ENCODE measurements around the gene RTP5. TPM values are rescaled to one million over a fixed set of nuclear protein-coding genes. Genes with fewer than 3 reads are reported as not detected.

The RTP5 gene
- polyA plus RNA-seq, 3 donors, result 0.09 TPM; not detected in 2

GRCh38 chr2:241857572-241858121 is 11.9 kb upstream of the RTP5 start:
- DNase-seq, result no peak

DNA sequence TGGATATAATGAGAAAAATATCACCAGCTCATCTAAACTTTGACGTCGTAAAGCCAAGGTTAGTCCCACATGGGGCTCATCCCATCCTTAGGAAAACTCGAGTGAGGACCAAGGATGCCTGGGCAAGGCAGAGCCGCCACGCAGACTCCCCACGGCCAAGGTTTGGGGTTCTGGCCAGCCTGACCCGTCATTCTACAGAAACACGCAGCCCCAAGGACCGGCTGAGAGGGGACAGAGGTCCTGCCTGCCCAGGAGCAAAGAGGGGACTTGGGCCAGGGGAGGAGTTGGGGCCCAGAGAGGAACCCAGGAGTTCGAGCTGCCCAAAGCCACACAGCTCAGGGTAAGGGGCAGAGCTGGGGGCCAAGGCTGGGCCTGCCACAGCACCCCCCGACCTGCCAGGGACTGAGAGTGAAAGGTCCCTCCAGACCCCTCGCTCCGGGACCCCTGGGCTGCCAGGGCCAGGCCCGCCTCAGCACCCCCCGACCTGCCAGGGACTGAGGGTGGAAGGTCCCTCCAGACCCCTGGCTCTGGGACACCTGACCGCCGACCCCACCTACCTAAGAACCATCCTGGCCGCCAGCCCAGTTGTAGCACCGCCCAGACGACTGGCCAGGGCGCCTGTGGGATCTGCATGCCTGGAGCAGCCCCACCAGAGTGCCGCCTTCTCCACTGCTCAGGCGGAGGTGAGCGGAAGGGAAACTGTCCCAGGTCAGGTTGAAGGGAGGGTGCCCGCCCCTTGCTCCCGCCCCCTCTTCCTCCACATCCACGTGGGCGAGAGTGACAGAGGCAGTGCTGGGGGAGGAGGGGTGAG is 11.1 kb upstream of the RTP5 start, which contains the start of gene PDCD1:
Gene PDCD1 (minus strand): TSS at position 689 of the 811 bp plus-strand sequence. CDS start 56 bp downstream, at position 633.
- no peak for DNase-seq

DNA sequence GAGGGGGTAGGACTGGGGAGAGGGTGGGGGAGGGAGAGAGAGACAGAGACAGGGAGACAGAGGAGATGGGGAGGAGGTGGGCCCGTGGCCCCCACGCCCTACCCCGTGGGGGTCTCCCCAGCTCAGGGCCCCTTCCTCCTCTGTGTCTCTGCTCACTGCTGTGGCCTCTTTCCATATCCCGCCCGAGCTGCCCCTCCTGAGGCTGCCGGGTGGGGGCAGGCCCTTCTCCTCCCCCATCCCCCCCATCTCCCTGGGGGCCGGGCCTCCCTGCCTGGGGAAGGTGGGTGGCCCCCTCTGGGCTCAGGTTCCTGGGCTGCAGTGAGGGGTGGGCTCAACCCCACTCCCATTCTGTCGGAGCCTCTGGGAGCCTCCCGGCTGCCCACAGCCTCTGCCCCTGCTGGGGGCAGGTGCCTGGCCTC is 10.5 kb upstream of the RTP5 start:
- no peak for DNase-seq

GRCh38 chr2:241859436-241860183 is 9.9 kb upstream of the RTP5 start:
- no peak for DNase-seq

DNA sequence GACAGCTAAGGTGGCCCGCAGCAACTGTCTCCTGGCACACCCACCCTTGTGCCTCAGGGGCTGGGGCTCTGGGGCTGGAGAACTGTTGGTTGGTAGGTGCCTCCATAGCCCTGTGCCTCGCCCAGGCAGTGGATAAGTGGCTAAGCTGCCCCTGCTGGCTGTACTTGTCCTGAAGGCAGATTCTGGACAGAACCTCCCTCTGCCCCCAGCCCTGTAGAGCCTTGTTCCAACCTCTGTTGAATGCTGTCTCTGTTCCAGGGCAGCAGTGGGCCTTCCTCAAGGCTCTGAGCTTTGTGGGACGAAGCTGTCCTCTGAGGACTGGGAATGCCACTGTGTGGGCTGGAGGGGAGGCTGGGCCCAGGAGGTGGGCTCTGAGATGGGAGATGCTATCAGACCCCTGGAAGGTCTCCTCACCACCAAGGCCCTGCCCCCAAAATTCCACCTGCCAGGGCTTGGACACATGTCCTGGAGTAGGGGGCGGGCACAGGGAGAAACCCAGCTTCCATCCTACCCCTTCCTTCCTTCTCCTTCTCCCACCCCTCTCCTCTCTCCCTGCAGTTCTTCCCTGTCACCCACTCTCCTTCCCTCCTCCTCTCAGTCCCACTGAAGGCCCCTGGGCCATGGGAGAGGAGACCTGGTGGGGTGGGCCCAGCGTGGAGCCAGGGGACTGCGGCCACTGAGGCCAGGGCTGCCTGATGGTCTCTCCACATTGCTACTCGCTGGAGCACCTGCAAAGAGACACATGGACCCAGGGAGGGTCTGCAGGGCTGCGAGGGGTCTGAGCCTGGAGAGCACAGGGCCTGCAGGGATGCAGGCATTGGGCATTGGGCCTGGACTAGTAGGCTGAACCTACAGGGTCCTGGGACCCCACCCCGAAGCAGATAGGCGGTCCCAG is 9.1 kb upstream of the RTP5 start:
- no peak for DNase-seq

DNA sequence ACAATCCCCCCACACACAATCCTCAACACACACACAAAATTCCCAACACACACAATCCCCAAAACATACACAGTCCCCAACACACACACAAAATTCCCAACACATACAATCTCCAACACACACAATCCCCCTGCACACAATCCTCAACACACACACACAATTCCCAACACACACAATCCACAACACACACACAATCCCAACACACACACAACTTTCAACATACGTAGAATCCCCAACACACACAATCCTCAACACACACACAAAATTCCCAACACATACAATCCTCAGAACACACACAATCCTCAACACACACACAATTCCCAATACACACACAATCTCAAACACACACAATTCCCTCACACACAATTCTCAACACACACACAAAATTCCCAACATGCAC is 8.3 kb upstream of the RTP5 start:
- no peak for DNase-seq

DNA sequence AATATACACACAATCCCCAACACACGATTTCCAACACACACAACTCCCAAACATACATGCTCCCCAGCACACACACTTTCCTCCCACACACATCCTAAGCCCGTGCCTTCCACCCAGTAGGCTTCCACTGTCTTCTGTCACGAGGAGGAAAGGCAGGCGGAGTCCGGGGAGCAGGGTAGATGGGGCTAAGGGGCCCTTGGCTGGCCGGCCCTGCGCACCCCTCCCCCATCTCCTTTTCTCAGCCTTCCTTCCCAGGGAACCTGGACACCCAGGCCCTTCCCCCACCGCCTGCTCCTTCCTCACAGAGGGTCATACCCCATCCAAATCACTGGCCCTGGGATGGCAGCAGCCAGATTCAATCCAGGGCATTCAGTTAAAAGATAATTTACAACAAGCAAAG is 7.4 kb upstream of the RTP5 start:
- DNase-seq, result no peak

- no peak for DNase-seq
Observed at GRCh38 chr2:241862775-241863535, 6.6 kb upstream of the RTP5 start.

DNA sequence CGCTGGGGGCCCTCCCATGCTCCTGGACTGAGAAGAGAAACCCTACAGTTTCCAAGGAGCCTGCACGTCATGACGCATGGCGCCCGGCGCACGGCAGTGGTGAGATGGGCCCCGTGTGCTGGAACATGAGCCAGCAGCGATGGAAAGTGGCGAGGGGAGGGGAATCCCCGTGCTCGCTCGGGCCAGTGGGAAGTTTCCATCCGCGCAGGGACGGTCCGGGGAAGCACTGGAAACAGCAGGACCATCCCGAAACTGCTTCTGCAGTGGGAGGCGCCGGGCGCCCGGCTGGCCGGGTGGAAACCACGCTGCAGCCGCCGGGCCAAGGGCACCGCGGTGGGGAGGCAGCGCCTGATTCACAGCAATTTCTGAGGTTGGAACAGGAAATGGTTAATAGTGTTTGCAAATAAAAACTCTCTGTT is 6.0 kb upstream of the RTP5 start:
- no peak for DNase-seq

DNA sequence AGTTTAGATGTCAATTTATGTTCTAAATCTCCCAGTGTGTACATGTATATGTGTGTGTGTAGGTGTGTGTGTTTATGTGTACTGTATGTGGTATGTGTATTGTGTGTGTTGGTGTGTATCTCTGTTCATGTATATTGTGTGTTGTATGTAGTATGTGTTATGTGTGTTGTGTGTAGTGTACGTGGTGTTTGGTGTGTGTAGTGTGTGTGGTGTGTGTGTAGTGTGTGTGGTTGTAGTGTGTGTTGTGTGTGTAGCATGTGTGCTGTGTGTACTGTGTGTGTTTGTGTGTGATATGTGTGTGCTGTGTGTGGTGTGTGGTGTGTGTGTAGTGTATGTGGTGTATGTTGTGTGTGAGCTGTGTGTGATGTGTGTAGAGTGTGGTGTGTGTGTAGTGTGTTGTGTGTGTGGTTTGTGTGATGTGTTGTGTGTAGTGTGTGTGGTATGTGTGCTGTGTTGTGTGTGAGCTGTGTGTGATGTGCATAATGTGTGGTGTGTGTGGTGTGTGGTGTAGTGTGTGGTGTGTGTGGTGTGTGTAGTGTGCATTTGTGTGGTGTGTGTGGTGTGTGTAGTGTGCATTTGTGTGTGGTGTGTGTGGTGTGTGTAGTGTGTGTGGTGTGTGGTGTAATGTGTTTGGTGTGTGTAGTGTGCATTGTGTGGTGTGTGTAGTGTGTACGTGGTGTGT is 5.2 kb upstream of the RTP5 start:
- no peak for DNase-seq

DNA sequence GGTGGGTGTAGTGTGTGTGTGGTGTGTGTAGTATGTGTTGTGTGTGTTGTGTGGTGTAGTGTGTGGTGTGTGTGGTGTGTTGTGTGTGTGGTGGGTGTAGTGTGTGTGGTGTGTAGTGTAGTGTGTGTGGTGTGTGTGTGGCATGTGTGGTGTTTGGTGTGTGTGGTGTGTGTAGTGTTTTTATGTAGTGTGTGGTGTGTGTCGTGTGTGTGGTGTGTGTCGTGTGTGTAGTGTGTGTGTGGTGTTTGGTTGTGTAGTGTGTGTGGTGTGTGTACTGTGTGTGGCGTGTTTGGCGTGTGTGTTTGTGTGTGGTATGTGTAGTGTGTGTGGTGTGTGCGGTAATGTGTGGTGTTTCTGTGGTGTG is 4.7 kb upstream of the RTP5 start:
- no peak for DNase-seq

GRCh38 chr2:241865416-241865956 is 4.0 kb upstream of the RTP5 start:
- no peak for DNase-seq

- peak; percentile 60 for DNase-seq
Observed at GRCh38 chr2:241865957-241866789, 3.4 kb upstream of the RTP5 start.

DNA sequence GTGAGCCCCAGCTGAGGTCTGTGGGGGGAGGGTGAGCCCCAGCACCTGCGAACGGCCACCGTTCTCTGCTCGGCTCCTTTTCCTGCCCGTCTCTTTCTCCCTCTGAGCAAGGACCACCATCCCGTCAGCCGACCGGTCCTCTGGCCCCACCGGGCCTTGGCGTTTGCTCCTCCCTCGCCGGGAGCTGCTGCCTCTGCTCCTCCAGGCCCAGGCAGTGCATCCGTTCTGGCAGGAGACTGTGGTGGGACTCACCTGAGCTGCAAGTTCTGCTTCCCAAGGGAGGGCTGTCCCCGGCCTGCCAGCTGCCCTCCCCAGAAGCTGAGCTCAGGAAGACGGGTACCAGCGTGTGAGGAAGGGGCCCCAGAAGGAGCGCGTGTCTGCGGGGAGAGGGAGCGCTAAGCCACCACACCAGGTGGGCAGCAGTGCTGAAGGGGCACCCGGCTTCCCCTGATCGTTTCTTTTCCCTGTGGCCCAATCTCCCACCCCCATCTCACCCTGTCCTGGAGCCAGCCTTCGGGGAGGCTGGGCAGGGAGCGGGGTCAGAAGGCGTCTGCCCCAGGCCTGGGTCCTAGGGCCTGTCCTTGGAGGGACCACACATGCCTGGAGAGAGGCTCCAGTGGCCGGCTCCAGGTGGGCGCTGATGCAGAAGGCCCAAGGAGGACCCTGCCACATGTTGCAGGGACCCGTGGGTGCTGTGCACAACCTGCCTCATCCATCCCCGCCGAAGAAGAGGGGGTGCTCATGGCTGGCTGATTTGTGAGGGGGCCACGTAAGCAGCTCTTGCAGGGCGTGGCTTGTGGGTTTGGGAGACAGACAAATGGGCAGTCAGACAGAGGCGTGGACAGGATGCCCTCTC is 2.5 kb upstream of the RTP5 start:
- no peak for DNase-seq

DNA sequence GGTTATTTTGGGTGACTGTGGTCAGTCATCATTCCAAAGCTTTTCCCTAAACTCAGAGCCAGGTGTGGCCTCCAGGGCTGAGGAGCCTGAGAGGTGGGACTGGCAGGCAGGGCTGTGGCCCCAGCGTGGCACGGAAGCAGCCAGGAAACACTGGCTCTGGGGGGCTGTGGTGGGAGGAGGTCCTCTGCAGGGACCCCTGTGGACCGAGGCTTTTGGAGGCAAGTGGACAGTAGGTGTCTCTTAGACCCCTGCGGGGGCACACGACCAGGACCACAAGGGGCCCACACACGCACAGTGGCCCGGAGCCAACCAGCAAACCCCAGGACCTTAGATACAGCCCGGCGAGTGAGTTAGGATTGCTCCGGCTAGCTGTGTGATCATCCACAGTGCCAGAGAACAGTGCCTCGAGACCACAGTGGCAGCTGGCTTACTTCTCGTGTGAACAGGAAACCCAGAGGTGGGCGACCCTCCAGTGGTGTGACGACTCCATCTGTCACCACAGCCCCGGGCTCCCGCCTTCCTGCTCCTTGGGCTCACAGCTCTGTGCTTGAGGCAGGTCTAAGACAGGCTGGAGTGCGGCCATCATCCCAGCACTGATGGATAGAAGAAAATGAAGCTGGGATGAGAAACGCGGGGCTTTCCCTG is 1.6 kb upstream of the RTP5 start:
- DNase-seq, result no peak

- DNase-seq, result no peak
Observed at GRCh38 chr2:241868661-241869081, 858 bp upstream of the RTP5 start.

DNA sequence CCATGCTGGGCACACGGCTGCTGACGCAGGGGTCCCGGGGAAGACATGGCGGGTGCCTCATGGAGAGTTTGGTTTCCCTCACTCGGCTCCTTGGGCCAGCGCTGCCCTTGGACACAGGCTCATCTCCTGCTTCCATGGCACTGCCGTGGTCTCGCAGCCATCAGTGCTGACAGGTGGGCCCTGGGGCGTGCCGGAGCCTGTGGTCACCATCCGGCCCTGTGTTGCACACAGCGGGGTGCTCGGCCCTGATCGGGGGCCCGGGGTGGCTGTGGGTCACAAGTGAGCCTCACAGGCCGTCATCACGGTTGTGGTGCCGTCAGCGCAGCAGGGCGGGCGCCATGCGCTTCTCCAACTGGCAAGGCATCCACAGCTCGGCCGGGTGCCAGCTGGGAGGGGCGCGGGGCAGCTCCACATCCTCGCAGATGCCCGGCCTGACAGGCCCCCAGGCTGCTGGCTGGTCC is 582 bp downstream of the RTP5 start:
- no peak for DNase-seq

Measured in renal pelvis (tissue), 4 donors.